ENCODE data around the gene IRF2BP2.

The IRF2BP2 gene

DNA sequence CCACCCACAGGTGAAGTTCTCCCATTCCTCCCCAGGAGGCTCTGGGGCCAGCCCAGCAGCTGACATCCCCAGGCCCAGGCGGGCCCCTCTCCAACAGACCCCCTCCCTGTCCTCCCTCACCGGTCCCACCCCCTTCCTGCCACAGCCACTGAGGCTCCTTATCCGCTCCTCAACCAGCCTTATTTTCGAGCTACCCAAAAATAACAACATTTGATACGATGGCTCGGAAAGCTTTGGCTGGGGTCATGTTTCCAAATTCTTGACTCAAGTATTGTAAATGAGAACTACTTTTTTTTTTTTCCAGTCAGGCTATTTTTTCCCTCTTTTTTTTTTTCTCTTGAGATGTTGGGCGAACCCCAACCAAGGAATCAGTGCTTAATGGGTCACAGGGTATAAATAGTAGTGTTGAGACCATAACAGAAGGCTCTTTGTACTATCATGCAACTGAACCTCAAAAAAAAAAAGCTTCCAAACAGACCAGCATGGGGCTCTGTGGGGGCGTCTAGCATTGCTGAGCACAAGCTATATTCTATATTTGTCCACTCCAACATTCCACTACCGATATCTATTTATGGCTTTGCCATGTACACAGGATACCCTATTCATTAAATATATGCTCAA is 27.2 kb downstream of the IRF2BP2 start:
- no peak for DNase-seq

DNA sequence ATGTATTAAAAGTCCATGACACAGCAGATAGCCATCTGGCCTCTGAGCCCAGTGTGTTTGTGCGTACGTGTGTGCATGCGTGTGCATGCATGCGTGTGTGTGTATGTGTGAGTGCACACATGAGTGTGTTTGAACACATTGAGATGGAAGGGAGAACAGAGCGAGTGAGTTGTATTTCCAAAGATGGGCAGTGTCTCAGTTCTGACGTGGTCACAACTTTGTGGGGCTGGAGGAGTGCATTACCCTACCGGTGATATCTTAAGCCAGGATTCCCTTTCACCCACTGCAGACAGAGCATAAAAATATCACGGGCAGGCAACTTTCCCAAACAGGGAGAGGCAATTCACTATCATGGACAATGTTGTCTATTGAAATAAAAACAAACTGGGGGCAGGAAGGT is 27.8 kb downstream of the IRF2BP2 start:
- no peak for DNase-seq

DNA sequence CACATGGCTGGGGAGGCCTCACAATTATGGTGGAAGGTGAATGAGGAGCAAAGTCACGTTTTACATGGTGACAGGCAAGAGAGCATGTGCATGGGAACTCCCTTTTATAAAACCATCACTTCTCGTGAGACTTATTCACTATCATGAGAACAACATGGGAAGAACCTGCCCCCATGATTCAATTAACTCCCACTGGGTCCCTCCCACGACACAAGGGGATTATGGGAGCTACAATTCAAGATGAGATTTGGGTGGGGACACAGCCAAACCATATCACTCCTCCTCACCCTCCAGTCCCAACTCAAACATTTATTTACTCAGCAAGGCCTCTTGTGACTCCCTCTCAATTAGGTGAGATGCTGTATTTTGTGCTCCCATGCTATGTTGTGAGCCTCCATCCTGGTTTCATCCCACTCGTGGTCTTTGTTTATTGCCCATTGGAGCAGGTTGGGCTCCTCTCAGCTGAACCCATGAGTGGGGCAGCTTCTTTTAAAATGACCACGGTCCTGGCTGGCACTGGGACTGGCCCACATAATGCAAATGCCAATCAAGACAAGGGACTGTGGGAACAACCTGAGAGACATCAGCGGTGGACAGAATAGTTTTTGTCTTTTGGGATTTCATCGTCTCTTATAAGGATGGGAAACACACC is 28.8 kb downstream of the IRF2BP2 start:
- no peak for DNase-seq

DNA sequence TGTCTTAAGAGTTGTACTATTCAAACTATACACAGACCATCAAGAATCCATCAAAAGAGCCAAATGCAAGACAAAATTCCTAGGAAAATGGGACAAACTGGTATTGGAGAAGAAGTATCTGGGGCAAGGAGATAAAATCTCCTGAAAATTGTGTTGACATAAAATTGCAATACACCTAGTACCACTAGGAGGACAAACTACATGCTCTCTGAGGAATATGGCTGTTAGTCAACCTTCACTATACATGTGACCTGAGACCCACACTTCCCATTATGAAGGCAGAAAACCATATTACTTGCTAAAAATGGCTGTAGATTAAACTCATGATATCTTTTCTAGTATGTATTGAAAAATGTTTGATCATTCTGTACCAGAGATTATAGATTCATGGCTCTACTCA is 30.0 kb downstream of the IRF2BP2 start:
- DNase-seq = no peak

DNA sequence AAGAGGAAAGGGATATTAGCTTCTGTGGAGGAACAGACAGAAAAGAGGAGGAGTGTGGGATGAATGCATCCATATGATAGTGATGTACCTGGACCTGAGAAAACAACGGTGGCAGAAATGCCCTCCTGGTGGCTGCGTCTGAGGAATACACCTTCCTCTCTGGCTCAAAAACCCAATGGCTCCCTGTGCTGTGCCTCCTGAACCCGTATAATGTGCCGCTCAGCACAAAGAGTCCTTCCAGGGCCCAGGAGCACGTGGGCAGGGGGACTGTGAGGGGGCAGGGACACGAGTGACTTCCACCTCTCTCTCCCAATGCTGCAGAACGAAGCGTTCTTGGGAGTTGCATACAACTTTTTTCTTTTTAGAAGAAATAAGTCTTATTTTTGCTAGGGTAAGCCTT is 31.2 kb downstream of the IRF2BP2 start:
- no peak for DNase-seq

DNA sequence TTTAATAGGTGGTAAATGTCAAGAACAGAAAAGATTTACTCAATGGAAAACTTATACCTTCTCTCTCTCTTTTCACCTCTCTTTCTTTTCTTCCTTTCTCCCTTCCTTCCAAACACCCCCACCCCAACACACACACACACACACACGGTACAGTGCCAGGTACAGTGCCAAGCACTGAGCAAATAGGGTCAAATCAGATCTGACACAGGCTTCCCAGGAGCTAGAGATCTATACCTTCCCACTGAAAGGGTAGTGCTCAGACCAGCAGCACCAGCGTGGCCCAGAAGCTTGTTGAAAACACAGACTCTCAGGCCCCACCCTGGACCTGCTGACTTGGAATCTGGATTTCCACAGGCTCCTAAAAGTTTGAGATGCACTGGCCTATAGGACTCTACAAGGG is 31.9 kb downstream of the IRF2BP2 start:
- no peak for DNase-seq

DNA sequence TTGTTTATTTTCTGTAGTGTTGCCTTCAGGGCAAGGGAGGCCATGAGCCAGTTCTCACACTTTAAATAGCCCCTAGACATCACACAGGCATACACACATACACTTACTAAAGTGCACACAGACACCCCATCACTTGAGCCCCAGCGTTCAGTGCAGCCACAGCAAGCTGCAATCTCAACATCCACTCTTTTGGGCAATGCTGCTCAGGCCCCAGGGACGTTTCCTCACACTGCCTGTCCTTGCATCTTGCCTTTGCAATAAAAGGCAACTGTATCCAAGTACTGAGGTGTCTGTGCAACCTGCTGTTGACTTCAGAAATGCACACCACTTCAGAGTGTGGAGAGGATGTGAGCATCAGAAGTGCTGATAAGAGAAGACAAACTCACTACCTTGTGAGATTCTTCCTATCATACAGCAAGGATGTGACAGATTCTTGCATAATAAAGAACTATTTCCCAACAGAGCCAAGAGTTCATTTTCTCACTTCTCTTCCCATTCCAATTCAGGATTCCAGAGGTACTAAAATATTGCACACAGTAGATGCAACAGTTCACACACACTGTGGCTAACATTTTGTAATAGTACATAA is 36.2 kb downstream of the IRF2BP2 start:
- DNase-seq = no peak

DNA sequence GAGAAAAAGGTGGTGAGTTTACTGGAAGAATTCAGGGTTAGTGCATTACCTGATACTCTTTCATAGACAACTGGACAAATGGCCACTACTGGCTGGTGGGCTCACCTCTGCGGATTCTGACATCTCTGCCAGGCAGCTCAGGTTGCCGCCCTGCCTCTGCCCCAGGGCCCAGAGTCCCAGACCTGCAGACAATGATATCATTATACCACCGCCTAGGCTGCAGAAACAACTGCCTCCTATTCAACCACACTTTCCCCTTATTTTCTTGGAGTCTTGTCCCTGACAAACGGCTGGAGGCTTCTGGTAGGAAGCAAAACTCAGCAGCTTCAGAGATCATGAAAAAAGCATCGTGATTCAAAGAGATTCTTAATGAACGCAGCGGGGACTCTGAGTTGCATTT is 37.0 kb downstream of the IRF2BP2 start:
- no peak for DNase-seq

DNA sequence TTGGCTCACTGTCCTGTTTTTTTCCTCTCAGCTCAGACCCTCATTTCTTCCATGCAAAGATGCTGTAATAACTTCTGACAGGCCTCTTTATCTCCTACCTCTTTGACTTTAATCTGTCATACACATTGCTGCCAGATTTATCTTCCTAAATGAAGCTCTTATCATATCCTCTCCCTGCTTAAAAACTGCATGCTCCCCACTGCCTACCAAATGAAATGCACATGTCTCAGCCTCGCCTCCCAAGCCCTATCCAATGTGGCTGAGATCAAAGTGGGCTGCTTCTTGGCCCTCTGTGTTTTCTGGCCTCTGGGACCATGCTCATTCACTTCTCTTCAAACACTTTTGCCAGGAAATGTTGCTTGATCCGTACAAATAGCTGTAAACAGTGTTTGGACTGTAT is 38.3 kb downstream of the IRF2BP2 start:
- DNase-seq = no peak

DNA sequence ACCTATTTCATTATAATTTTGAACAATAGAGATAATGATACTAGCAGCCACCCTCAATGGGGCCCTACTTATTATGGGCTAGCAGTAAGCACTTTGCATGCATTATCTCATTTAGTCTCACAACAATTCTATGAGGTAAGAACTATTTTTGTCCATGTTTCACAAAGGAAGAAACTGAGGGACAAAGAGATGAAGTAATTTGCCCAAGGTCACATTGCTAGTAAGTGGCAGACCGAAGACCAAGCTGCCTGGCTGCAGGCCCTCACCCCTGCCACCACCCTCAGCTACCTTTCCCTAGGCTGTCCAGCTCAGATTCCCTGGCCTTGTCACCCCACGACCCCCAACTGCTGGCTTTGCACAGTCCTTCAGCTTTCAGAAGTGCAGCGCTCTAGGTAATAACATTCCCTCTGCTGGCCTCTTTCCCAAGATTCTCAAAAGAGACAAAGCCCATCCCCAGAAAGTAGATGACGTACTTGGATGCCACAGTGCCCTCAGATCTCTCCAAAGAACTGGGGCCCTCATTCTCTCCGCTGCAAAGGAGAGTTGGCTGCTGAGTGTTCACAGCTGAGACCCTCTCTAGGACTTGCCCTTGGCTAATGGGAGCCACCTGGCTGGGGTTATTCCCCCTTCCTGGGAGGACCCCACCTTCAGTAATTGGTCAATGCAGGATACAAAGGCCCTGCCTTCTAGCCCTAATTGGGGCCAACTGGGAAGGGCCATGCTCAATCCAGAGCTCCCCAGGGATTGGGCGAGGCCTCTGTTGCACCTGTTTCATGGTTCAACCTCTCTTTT is 39.5 kb downstream of the IRF2BP2 start:
- no peak for DNase-seq

DNA sequence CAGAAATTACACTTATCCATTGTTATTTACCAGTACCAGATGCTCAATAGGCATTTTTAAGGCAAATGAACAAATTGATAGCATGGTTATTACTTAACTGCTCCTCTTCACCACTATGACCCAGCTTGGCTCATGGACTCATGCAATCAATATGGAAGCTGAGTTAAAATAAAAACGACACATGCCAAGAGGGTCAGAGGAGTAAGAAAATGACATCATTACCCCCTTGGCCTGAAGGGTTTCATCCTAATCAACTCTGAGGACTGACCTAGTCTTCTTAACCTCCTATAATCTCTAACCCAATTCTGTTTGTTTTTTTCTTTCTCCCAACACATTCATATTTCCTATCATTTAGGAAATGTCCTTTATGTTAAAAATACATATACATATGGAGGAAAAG is 41.6 kb downstream of the IRF2BP2 start:
- DNase-seq = no peak

DNA sequence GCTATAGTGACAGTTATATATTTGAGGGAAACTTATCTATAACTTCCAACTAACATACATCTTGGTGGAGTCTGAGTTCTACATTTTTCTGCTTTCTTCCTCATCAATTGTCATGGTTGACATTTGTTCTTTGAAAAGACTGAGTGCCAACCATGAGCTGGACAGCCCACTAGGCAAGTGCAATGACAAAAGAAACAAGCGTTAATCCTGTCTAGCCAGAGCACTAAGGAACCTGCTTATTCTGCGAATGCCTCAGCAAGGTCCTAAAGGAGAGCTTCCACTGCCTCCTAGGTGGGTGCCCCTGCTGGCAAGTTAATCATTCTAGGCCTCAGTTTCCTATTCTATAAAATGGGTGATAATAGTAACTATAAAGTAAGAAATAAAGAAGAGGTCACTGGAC is 44.8 kb downstream of the IRF2BP2 start:
- no peak for DNase-seq

DNA sequence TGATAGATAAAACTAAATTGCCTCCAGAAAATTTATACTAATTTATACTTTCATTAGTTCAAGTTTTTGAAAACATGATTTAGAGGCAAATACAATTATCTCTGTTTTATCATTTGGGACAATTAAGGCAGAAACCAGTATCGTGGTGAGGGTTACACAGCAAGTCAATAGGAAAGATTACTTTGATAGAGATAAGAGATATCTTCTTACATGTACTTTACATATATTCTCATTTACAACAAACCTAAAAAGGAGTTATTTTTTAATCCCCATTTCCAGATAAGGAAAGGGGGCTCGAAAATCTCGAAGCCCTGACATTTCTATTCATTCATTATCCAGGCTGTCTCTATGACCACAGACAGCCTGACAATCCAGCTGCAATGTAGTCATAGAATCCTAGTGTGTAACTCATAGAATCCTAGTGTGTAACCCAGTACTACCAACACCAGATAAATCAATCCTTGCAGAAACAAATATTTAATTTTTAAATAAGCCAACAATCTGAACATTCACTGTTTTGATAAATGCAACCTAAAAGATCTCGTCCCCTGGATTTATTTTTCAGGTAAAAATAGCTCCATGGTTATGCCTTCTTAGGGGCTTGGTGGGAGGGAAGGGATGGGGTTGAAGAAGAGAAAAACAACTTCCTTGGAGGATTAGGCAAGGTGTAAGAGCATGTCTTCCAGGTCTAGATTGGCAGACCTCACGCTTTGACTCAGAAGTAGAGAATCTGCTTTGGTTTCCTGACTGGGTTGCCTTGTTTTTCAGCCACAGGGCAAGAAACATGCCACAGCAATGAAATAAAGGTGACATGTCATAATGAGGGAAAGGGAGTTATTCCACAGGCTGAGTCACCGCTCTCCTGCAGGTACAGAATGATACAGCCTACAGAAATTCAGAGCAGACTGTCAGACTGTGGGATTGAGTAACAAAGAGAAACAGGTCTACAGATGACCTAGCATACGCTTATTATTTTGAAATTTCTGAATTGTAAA is 45.6 kb downstream of the IRF2BP2 start:
- DNase-seq = no peak

DNA sequence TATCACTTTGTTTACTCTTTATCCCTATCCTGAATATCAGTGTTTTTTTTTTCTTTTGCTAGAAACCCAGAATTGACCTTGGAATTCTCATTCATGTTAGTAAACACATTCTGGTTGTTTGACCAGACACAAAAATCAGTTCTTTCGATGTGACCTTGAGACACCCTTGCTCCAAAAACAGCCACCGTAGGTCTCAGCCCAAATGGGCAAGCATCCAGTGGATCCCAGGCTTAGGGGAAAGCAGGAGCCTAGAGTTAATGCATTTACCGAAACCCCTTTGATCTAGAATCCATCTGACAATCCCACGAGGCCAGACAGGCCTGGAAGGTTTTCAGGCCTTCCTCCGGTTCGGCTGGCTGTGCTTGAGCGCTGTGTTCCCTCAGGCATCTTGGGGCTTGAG is 47.6 kb downstream of the IRF2BP2 start:
- DNase-seq = no peak

DNA sequence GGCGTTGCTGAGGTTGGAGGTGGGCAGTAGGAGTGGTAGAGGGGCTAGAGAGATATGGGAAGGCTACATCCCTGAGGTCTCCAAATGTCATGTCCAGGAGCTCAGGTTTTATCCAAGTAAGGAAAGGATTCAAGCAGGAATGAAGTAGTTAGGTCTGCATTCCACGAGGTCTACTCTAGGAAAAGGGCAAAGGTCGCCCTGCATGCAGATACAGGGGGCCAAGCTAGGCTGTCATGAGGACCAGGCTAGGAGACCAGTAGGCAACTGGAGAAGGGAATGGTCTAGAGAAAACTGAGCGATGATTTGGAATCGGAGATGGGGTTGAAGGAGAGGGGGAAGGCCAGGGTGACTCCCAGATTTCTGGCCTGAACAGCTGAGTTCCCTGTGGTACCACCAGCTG is 48.7 kb downstream of the IRF2BP2 start:
- DNase-seq = no peak

DNA sequence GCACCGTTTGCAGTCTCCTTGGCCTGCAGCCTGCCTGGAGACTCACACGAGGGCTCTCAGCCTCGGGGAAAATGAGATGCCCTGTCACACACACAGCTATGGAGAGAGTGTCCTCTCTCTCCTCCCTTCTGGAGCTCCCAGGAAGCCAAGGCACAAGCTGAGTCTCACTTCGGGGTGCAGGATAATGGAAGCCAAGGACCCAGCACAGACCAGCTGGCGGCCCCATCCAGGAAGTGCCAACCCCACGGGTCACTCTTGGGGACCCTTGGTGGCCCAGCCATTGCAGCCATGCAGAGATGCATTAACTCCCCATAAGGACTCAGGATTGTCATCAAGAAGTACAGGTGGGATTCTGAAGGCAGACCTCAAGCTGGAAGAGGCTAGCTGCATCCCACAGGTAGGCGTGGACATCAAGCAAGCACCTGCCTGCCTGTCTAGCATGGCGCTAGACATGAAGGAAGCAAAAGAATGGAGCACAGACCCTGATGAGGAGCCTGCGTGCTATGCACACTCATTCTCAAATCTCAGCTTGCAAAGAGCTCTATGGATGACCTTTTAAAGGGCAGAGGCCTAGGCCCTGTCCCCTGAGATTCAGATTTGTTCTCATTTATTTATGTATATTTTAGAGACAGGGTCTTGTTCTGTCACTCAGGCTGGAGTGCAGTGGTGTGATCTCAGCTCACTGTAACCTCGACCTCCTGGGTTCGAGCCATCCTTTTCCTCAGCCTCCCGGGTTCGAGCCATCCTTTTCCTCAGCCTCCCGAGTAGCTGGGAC is 49.9 kb downstream of the IRF2BP2 start:
- DNase-seq = no peak

DNA sequence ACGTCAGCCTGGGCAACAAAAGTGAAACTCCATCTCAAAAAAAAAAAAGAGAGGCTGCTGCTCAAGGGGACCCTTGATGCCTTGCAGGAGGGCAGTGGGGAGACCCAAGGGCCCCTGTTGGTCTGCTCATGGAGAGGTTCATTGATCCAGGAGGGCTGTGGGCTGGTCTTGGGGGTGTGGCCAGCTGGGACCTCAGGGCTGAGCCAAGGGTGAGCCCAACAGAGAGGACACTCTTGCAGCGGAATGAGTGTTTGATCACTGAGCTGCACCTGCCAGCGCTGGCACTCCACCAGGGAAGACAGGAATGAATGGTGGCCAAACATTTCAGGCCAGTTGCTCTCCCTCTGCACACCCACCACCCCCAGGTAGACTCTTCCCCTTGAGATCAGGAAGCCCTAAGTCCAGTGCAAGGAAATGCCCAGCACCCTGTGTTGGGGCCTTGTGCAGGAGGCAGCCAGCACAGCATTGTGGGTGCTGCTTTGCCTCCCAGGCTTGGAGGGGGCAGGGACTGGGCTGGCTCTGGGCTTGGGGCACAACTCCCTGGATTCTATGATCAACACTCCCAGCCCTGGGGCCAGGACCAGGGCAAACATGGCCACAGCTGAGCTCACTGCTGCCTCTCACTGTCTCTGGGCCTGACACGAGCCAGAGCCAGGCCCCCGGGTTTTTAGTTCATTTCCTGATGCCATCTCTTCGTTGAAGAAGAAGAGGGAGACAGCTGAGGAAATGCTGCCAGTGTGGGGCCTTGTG is 50.7 kb downstream of the IRF2BP2 start:
- no peak for DNase-seq

DNA sequence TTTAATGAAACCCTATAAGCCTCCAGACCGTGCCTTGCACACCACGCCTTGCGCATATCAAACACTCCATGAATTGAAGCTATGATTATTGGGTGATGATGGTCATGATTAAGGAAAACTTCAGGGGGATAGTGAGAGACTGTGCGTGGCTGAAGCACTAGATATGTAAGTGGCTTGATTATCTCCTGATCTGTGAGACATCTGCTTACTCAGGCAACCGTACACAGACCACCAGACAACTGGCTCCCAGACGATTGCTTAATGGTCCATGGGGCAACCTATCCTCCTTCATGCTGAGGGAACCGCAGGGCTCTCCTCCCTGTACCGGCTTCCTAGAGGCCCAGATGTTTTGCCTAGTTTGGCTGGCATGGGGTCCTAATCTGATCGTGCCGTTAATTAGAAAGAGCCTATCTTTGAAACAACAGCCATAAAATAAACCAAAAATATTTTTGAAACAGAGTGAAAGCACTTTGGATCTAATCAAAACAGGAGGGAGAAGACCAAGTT is 51.6 kb downstream of the IRF2BP2 start:
- no peak for DNase-seq

DNA sequence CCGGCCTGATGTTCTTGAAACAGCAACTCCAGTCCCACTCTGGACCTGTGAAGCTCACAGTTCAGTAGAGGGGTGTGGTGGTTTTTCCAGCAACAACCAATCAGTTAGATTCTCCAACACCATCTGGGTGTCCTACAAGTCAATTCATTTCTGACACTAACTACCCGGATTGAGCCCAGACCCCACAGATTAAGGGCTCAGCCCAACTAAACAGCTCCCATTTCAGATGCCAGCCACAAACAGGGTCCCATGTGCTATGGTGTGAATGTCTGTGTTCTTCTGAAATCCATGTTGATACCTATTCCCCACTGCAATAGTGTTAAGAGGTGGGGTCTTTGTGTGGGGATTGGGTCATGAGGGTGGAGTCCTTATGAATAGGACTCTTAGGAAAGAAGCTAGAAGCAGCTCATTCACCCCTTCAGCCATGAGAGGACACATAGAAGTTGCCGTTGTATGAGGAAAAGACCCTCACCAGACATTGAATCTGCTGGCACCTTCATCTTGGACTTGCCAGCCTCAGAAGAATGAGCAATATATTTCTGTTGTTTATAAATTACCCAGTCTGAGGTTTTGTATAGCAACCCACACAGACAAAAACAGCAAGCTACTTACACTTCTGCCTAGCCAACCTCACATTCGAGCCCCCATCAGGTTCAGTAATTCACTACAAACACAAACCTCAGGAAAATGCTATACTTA is 53.6 kb downstream of the IRF2BP2 start:
- DNase-seq = no peak

DNA sequence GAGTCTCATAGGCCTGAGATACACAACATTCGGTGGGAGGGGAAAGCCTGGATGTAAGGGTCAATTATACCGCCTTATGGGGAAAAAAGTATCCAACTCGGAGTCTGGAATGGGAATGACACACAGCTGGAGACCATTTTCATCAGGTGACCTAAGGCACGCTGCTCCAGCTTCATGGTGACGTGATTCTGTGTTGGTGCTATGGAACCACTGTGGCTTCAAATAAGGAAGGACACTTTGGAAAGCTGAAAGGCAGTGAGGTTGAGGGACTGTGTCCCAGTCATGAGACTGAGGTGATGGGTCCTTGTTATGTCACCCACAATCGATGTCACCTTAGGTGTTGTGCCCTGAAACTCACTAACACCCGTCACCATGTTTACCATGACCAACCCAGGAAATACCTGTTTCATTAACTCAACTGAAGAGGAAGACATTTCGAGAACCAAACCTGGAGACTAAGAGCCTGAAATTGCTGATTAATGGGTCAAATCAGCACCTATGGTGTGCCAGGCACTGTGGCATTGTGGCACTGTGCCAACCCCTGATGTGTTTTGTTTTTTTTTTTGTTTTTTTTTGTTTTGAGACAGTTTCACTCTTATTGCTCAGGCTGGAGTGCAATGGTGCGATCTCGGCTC is 54.5 kb downstream of the IRF2BP2 start:
- no peak for DNase-seq

Measured in CD4-positive, alpha-beta T cell treated with Interferon gamma for 1 hour (primary cell).